Fibroblast of lung (primary cell): ENCODE data around the gene RXRA. TPM values are rescaled to one million over a fixed set of nuclear protein-coding genes. Genes with fewer than 3 reads are reported as not detected.

Experiments
- DNase-seq, 2 donors: peaks; one replicate each; pipeline versions ENCODE4 v3.0.0 to v3.0.0-alpha.2; 2010; ENCODE audit warnings: low read depth in 2 of 2
- H2AFZ ChIP-seq: 2 replicates; pipeline ENCODE4 v1.5.1; 2012; ENCODE audit warnings: low read length, control low read depth, inconsistent platforms
- H3K27ac ChIP-seq: 2 replicates; pipeline ENCODE4 v1.5.1; 2011; ENCODE audit warnings: low read length, control low read depth; ENCODE audit not compliant: insufficient read depth
- H3K27me3 ChIP-seq: 2 replicates; pipeline ENCODE4 v1.5.1; 2011; ENCODE audit warnings: mild to moderate bottlenecking, low read length; ENCODE audit not compliant: control insufficient read depth, insufficient read depth
- H3K36me3 ChIP-seq: 2 replicates; pipeline ENCODE4 v1.5.1; 2011; ENCODE audit warnings: low read length; ENCODE audit not compliant: control insufficient read depth, insufficient read depth
- H3K4me1 ChIP-seq: 2 replicates; pipeline ENCODE4 v1.5.1; 2011; ENCODE audit warnings: low read length; ENCODE audit not compliant: control insufficient read depth, insufficient read depth; ENCODE audit errors: extremely low read depth
- H3K4me2 ChIP-seq: 2 replicates; pipeline ENCODE4 v1.5.1; 2011; ENCODE audit warnings: low read length, control low read depth; ENCODE audit not compliant: insufficient read depth; ENCODE audit errors: extremely low read depth
- H3K4me3 ChIP-seq, 4 experiments: fragments of 200-600 bp in 1 of 4; sonication (generic) in 1 of 4; replicated peaks in 1 of 4; 2 replicates each; pipeline ENCODE4 v1.5.1; 2011 to 2016; ENCODE audit warnings: low read length in 4 of 4, low read depth in 3 of 4, mild to moderate bottlenecking in 3 of 4, control low read depth in 2 of 4, inconsistent platforms in 1 of 4, mixed read lengths in 1 of 4; ENCODE audit not compliant: insufficient read depth in 1 of 4; ENCODE audit errors: control extremely low read depth in 1 of 4
- H3K79me2 ChIP-seq: 2 replicates; pipeline ENCODE4 v1.5.1; 2012; ENCODE audit warnings: mild to moderate bottlenecking, low read length, inconsistent platforms; ENCODE audit not compliant: control insufficient read depth, insufficient read depth
- H3K9ac ChIP-seq: 2 replicates; pipeline ENCODE4 v1.5.1; 2011; ENCODE audit warnings: mild to moderate bottlenecking, low read length, control low read depth; ENCODE audit not compliant: insufficient read depth
- H3K9me3 ChIP-seq: 2 replicates; pipeline ENCODE4 v1.5.1; 2012; ENCODE audit warnings: low read depth, low read length; ENCODE audit not compliant: control insufficient read depth, insufficient read depth
- H4K20me1 ChIP-seq: 2 replicates; pipeline ENCODE4 v1.5.1; 2011; ENCODE audit warnings: low read length; ENCODE audit not compliant: control insufficient read depth, insufficient read depth; ENCODE audit errors: extremely low read depth
- CTCF ChIP-seq, 2 donors: IDR thresholded peaks in 1 of 2; conservative IDR thresholded peaks in 1 of 2; 1 replicate in 1 of 2; 2 replicates in 1 of 2; pipeline ENCODE4 v1.5.1; 2011 to 2012; ENCODE audit warnings: low read length in 2 of 2, control low read depth in 1 of 2, inconsistent platforms in 1 of 2, low read depth in 1 of 2, mild to moderate bottlenecking in 1 of 2
- EZH2 ChIP-seq: IDR thresholded peaks from 2 replicates; pipeline ENCODE4 v1.5.1; 2012; ENCODE audit warnings: low read length, control low read depth, mild to moderate bottlenecking; ENCODE audit errors: missing control alignments
- polyA plus RNA-seq, 2 donors: library from polyadenylated mRNA; depleted of rRNA in 1 of 2; stranded (reverse) in 1 of 2; unstranded in 1 of 2; fragments of >200 nt; gene quantifications; 2 replicates each; pipeline ENCODE4 v1.2.1, GENCODE V29; 2011 to 2012; ENCODE audit warnings: missing spikeins in 1 of 2
- total RNA-seq: library from RNA; depleted of rRNA; stranded (reverse); fragments of >200 nt; gene quantifications from 2 replicates; pipeline ENCODE4 v1.2.1, GENCODE V29; 2014

RXRA gene
- total and polyA plus RNA-seq, 2 donors (not counting 1 experiment from before 2014, with no cell fraction given), result 13.3 to 14.9 TPM

GRCh38 chr9:134411440-134412297 is 85.4 kb downstream of the RXRA start:
- Histone ChIP-seq H3K36me3 (peaks cover 1% of the 10 kb centered on the region), H3K27me3 (no peaks in the 10 kb centered on the region), H2AFZ (no peak overlapping the region), H3K4me1 (peaks cover 19% of the 10 kb centered on the region), H3K27ac (no peak overlapping the region), H4K20me1 (no peaks in the 10 kb centered on the region), H3K79me2 (peaks cover 4% of the 10 kb centered on the region), H3K9ac (peak overlapping the region; percentile 30), H3K4me2 (no peak overlapping the region), H3K9me3 (no peaks in the 10 kb centered on the region), H3K4me3 (no peak overlapping the region)
- DNase-seq, result peak in 1 of 2 donors; percentile 13
- TF ChIP-seq EZH2 (no peak), CTCF (conservative IDR thresholded peaks at IDR 0.05 in 1 of 2, IDR thresholded peaks at IDR 0.05 in 1 of 2; ENCODE audit: low read depth in 1 of 2, low read length in 2 of 2) (no peak)

GRCh38 chr9:134412298-134412711 is 86.0 kb downstream of the RXRA start:
- Histone ChIP-seq H3K4me1 (peaks cover 15% of the 10 kb centered on the region), H3K4me3 (no peak overlapping the region), H3K9ac (no peak overlapping the region), H3K36me3 (peaks cover 4% of the 10 kb centered on the region), H3K27ac (no peak overlapping the region), H2AFZ (no peak overlapping the region), H3K9me3 (no peaks in the 10 kb centered on the region), H3K27me3 (no peaks in the 10 kb centered on the region), H4K20me1 (no peaks in the 10 kb centered on the region), H3K4me2 (no peak overlapping the region), H3K79me2 (peaks cover 4% of the 10 kb centered on the region)
- TF ChIP-seq CTCF (conservative IDR thresholded peaks at IDR 0.05 in 1 of 2, IDR thresholded peaks at IDR 0.05 in 1 of 2; ENCODE audit: low read depth in 1 of 2, low read length in 2 of 2), result no peak
- no peak for TF ChIP-seq EZH2
- no peak for DNase-seq

- H3K79me2 ChIP-seq, result no peaks in the 10 kb centered on the region
- no peak for DNase-seq
- H2AFZ ChIP-seq, result no peak overlapping the region
- no peaks in the 10 kb centered on the region for H3K9me3 ChIP-seq
- TF ChIP-seq CTCF (conservative IDR thresholded peaks at IDR 0.05 in 1 of 2, IDR thresholded peaks at IDR 0.05 in 1 of 2; ENCODE audit: low read depth in 1 of 2, low read length in 2 of 2) (no peak), EZH2 (no peak)
- no peaks in the 10 kb centered on the region for H4K20me1 ChIP-seq
- H3K4me2 ChIP-seq, result no peak overlapping the region
- no peak overlapping the region for H3K9ac ChIP-seq
- H3K27me3 ChIP-seq, result no peaks in the 10 kb centered on the region
- H3K4me3 ChIP-seq, result no peak overlapping the region
- peaks cover 7% of the 10 kb centered on the region for H3K4me1 ChIP-seq
- H3K36me3 ChIP-seq, result peaks cover 4% of the 10 kb centered on the region
- H3K27ac ChIP-seq, result no peak overlapping the region
These were observed 87.0 kb downstream of the RXRA start for GRCh38 chr9:134413112-134413715.
